Measurements from ENCODE around the gene TSPAN11. TPM values are rescaled to one million over a fixed set of nuclear protein-coding genes. Genes with fewer than 3 reads are reported as not detected.

TSPAN11 gene
- total and polyA plus RNA-seq, 2 of the 4 experiments (the other 2 are of a cell fraction), result 0.18 to 0.26 TPM

GRCh38 chr12:30994274-30994673 is 67.7 kb downstream of the TSPAN11 start:
- no peak overlapping the region for H4K91ac ChIP-seq (ENCODE audit: insufficient read depth, low read depth, low read length)
- WGBS, 2 experiments (ENCODE audit: extremely low coverage in 2 of 2, insufficient read length in 1 of 2), result 68% methylated on average over 5 of the region's 13 CpGs; no CpG with 5 or more reads in 1 of the 2 experiments
- no peak overlapping the region for H3K4ac ChIP-seq (ENCODE audit: low read depth, low read length)
- H2AK5ac ChIP-seq (ENCODE audit: low read depth, low read length), result no peak overlapping the region
- H3K9me3 ChIP-seq (ENCODE audit: control insufficient read depth, insufficient read depth, low read length), result no peaks in the 10 kb centered on the region
- H4K5ac ChIP-seq (ENCODE audit: low read depth, low read length), result no peak overlapping the region
- H2AK9ac ChIP-seq (replicated peaks; ENCODE audit: low read depth, low read length, poor library complexity), result no peak overlapping the region
- in situ Hi-C loops (cut with MboI; ENCODE audit: low sequenced_read_pairs) (no loop called here), dilution Hi-C loops (cut with HindIII; ENCODE audit: low sequenced_read_pairs, unreplicated experiment) (no loop called here), intact Hi-C loops (cut with micrococcal nuclease) (no loop called here)
- H3K36me3 ChIP-seq (ENCODE audit: control insufficient read depth, insufficient read depth, low read length), result no peaks in the 10 kb centered on the region
- H3K4me3 ChIP-seq (ENCODE audit: insufficient read depth, low read depth, low read length), result no peak overlapping the region
- H3K27ac ChIP-seq (ENCODE audit: insufficient read depth, low read length), result no peak overlapping the region
- H3K9ac ChIP-seq (ENCODE audit: low read depth, low read length), result no peak overlapping the region
- H2BK20ac ChIP-seq (ENCODE audit: low read depth, low read length), result no peak overlapping the region
- no peak overlapping the region for H4K8ac ChIP-seq (ENCODE audit: low read depth in 2 of 2, low read length in 2 of 2)
- H3K4me2 ChIP-seq (ENCODE audit: low read depth, low read length), result no peak overlapping the region
- no peak overlapping the region for H2BK15ac ChIP-seq (ENCODE audit: low read depth, low read length)
- peaks cover 10% of the 10 kb centered on the region for H3K4me1 ChIP-seq (ENCODE audit: control insufficient read depth, insufficient read depth, low read length)
- H3K18ac ChIP-seq (ENCODE audit: low read depth, low read length), result no peak overlapping the region
- ChIA-PET POLR2A (ENCODE audit: unreplicated experiment) (no interaction called here), CTCF (no interaction called here)
- DNase-seq, result no peak
- no peak overlapping the region for H3K56ac ChIP-seq (ENCODE audit: extremely low read depth, insufficient read depth, low read length)
- peaks cover 5% of the 10 kb centered on the region; the same call in 1 of the 2 replicates for H3K9me1 ChIP-seq (ENCODE audit: insufficient read depth, low read length)
- H3K23ac ChIP-seq (ENCODE audit: low read depth, low read length), result no peak overlapping the region
- no TSS peak for BruUV-seq (replicated peaks)
- H3K27me3 ChIP-seq (ENCODE audit: control insufficient read depth, insufficient read depth, low read length), result no peaks in the 10 kb centered on the region; the same call in 1 of the 2 replicates
- H3K79me1 ChIP-seq (ENCODE audit: low read depth in 1 of 2, low read length in 2 of 2), result no peaks in the 10 kb centered on the region
- TF ChIP-seq MXI1 (IDR thresholded peaks at IDR 0.05; ENCODE audit: borderline replicate concordance, low read depth, low read length) (no peak), MAZ (IDR thresholded peaks at IDR 0.05; ENCODE audit: borderline replicate concordance, low read depth, low read length) (no peak), CEBPB (IDR thresholded peaks at IDR 0.05; ENCODE audit: low read depth, low read length) (no peak), CHD1 (IDR thresholded peaks at IDR 0.05; ENCODE audit: low read depth, low read length) (no peak)
- no peak overlapping the region for H2BK5ac ChIP-seq (ENCODE audit: low read depth, low read length, poor library complexity, severe bottlenecking)
- peak overlapping the region; percentile 46 for H2AFZ ChIP-seq (replicated peaks; ENCODE audit: low read length, poor library complexity)
- H2BK120ac ChIP-seq (ENCODE audit: low read depth, low read length), result no peak overlapping the region
- no peak for ATAC-seq (ENCODE audit: low read depth)
- no peaks in the 10 kb centered on the region for H4K20me1 ChIP-seq (ENCODE audit: insufficient read depth, low read length)
- H3K14ac ChIP-seq (replicated peaks; ENCODE audit: low read depth, low read length), result no peak overlapping the region

Data from IMR-90 (cell line).